Left lung (tissue), 14 donors: ENCODE measurements around the gene DHRS3. TPM values are rescaled to one million over a fixed set of nuclear protein-coding genes. Genes with fewer than 3 reads are reported as not detected.

ENCODE experiments used
- ATAC-seq: fragments of 200-7000 bp; cut with Tn5 transposase; one replicate; pipeline ENCODE4 v1.9.1; 2020; ENCODE audit warnings: moderate library complexity
- DNase-seq, 4 donors: peaks; one replicate each; pipeline ENCODE4 v3.0.0-alpha.2; 2013 to 2020
- H3K27ac ChIP-seq, 2 donors: fragments of 200-600 bp; sonication (generic) in 1 of 2; one replicate each; pipeline versions ENCODE4 v1.5.0 to v1.8.0; 2020 to 2021
- H3K27me3 ChIP-seq, 2 donors: fragments of 200-600 bp; sonication (generic) in 1 of 2; one replicate each; pipeline versions ENCODE4 v1.5.0 to v1.8.0; 2020 to 2021
- H3K36me3 ChIP-seq, 2 donors: fragments of 200-600 bp; sonication (generic) in 1 of 2; one replicate each; pipeline versions ENCODE4 v1.5.0 to v1.8.0; 2020 to 2021
- H3K4me1 ChIP-seq, 2 donors: fragments of 200-600 bp; one replicate each; pipeline ENCODE4 v1.8.0; 2021
- H3K4me3 ChIP-seq, 2 donors: fragments of 200-600 bp; sonication (generic) in 1 of 2; one replicate each; pipeline versions ENCODE4 v1.5.0 to v1.8.0; 2020 to 2021; ENCODE audit warnings: mild to moderate bottlenecking in 1 of 2
- H3K9me3 ChIP-seq, 2 donors: fragments of 200-600 bp; sonication (generic) in 1 of 2; one replicate each; pipeline versions ENCODE4 v1.5.0 to v1.8.0; 2020 to 2021
- intact Hi-C, 2 donors: fragments of 100-400 bp; cut with DNase I; formaldehyde crosslinking; loops; one replicate each; pipeline versions ENCODE4 v1.11.2 to v1.14.2; 2022
- long read RNA-seq, 12 donors: library from polyadenylated mRNA in 2 of 12; unstranded in 2 of 12; transcript quantifications; one replicate each; pipeline ENCODE4 v2.0.0 and lab custom pipeline, GENCODE V29; 2019 to 2026
- polyA plus RNA-seq, 6 donors: library from polyadenylated mRNA; unstranded; fragments of 120-200 nt; gene quantifications; one replicate each; pipeline ENCODE4 v1.2.1, GENCODE V29; 2013; ENCODE audit not compliant: insufficient read length in 6 of 6
- total RNA-seq, 2 donors: library from RNA; stranded (reverse); fragmentation: NEBNext Ultra II Directional; extraction: Animal tissue kit (Norgen Biotek cat#: 25700); gene quantifications; one replicate each; pipeline ENCODE4 v1.2.1, GENCODE V29; 2021
- TF ChIP-seq, protein P1 (sequence below), 2 donors: fragments of 200-600 bp; sonication (generic) in 1 of 2; IDR thresholded peaks; one replicate each; pipeline versions ENCODE4 v1.5.0 to v1.8.0; 2021; ENCODE audit warnings: antibody characterized with exemption in 2 of 2
- donor health status: DM: no; HTN: yes; CAD: no.
- donor health status: DM: no; HTN: no; CAD: no.

Gene DHRS3
- total RNA-seq (100 to 1,000 TPM in 1 of 2 donors, 10 to 100 TPM in 1; 53.6 to 120 TPM), polyA plus RNA-seq (10 to 100 TPM; 37.3 to 44.9 (median 40.6) TPM)
- long read RNA-seq, donor 1, transcript DHRS3-204 (6 exons, 1,722 nt), result major isoform, 32 of 32 reads
- long read RNA-seq, donor 1, partial matches to known transcripts, result 0 of 32 reads
- long read RNA-seq, donor 1, other reads (novel, unspliced or antisense), result 0 of 32 reads
- long read RNA-seq, donor 2, transcript DHRS3-204 (6 exons, 1,722 nt), result major isoform, 33 of 33 reads
- long read RNA-seq, donor 2, partial matches to known transcripts, result 0 of 33 reads
- long read RNA-seq, donor 2, other reads (novel, unspliced or antisense), result 0 of 33 reads
- long read RNA-seq, donor 3, transcript DHRS3-204 (6 exons, 1,722 nt), result major isoform, 19 of 19 reads
- long read RNA-seq, donor 3, partial matches to known transcripts, result 0 of 19 reads
- long read RNA-seq, donor 3, other reads (novel, unspliced or antisense), result 0 of 19 reads
- long read RNA-seq, donor 4, transcript DHRS3-204 (6 exons, 1,722 nt), result major isoform, 64 of 91 reads
- long read RNA-seq, donor 4, partial matches to known transcripts, result 15 of 91 reads
- long read RNA-seq, donor 4, other reads (novel, unspliced or antisense), result 12 of 91 reads
- long read RNA-seq, donor 5, transcript DHRS3-204 (6 exons, 1,722 nt), result major isoform, 22 of 22 reads
- long read RNA-seq, donor 5, partial matches to known transcripts, result 0 of 22 reads
- long read RNA-seq, donor 5, other reads (novel, unspliced or antisense), result 0 of 22 reads
- long read RNA-seq, donor 6, transcript DHRS3-204 (6 exons, 1,722 nt), result major isoform, 13 of 13 reads
- long read RNA-seq, donor 6, partial matches to known transcripts, result 0 of 13 reads
- long read RNA-seq, donor 6, other reads (novel, unspliced or antisense), result 0 of 13 reads
- long read RNA-seq, donor 7, transcript DHRS3-204 (6 exons, 1,722 nt), result major isoform, 35 of 35 reads
- long read RNA-seq, donor 7, partial matches to known transcripts, result 0 of 35 reads
- long read RNA-seq, donor 7, other reads (novel, unspliced or antisense), result 0 of 35 reads
- long read RNA-seq, donor 8, transcript DHRS3-204 (6 exons, 1,722 nt), result major isoform, 21 of 26 reads
- long read RNA-seq, donor 8, partial matches to known transcripts, result 5 of 26 reads
- long read RNA-seq, donor 8, other reads (novel, unspliced or antisense), result 0 of 26 reads
- long read RNA-seq, donor 9, partial matches to known transcripts, result 0 of 1 reads
- long read RNA-seq, donor 9, other reads (novel, unspliced or antisense), result 0 of 1 reads
- long read RNA-seq, donor 10, transcript DHRS3-204 (6 exons, 1,722 nt), result major isoform, 23 of 36 reads
- long read RNA-seq, donor 10, partial matches to known transcripts, result 2 of 36 reads
- long read RNA-seq, donor 10, other reads (novel, unspliced or antisense), result 11 of 36 reads
- long read RNA-seq, donor 11, transcript DHRS3-204 (6 exons, 1,722 nt), result major isoform, 12 of 12 reads
- long read RNA-seq, donor 11, partial matches to known transcripts, result 0 of 12 reads
- long read RNA-seq, donor 11, other reads (novel, unspliced or antisense), result 0 of 12 reads
- long read RNA-seq, donor 12, transcript DHRS3-204 (6 exons, 1,722 nt), result major isoform, 25 of 30 reads
- long read RNA-seq, donor 12, partial matches to known transcripts, result 5 of 30 reads
- long read RNA-seq, donor 12, other reads (novel, unspliced or antisense), result 0 of 30 reads

- DNase-seq (peak; percentile 83 to 96 (median 92)), ATAC-seq (peak; percentile 77)
- Histone ChIP-seq H3K9me3 (no peaks in the 10 kb centered on the region), H3K4me1 (peaks cover 22 to 77% of the 10 kb centered on the region in 2 donors), H3K36me3 (no peaks in the 10 kb centered on the region), H3K27me3 (peaks cover 0 to 40% of the 10 kb centered on the region in 2 donors), H3K4me3 (peak within 1 kb of the TSS; percentile 74 to 76), H3K27ac (peak within 1 kb of the TSS; percentile 80 to 93)
- TF ChIP-seq, protein P1, sequence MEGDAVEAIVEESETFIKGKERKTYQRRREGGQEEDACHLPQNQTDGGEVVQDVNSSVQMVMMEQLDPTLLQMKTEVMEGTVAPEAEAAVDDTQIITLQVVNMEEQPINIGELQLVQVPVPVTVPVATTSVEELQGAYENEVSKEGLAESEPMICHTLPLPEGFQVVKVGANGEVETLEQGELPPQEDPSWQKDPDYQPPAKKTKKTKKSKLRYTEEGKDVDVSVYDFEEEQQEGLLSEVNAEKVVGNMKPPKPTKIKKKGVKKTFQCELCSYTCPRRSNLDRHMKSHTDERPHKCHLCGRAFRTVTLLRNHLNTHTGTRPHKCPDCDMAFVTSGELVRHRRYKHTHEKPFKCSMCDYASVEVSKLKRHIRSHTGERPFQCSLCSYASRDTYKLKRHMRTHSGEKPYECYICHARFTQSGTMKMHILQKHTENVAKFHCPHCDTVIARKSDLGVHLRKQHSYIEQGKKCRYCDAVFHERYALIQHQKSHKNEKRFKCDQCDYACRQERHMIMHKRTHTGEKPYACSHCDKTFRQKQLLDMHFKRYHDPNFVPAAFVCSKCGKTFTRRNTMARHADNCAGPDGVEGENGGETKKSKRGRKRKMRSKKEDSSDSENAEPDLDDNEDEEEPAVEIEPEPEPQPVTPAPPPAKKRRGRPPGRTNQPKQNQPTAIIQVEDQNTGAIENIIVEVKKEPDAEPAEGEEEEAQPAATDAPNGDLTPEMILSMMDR (IDR thresholded peaks at IDR 0.05), result no peak
- intact Hi-C loops, result no loop called here
Measured at GRCh38 chr1:12617901-12618660, at the start of gene DHRS3. Gene DHRS3 (minus strand): TSS chr1:12618210. CDS start chr1:12617348, 862 bp downstream.

GRCh38 chr1:12666141-12666735 lies 48.2 kb upstream of the DHRS3 start:
- no peak for DNase-seq
- ATAC-seq, result no peak
- H3K9me3 ChIP-seq, result peaks cover 0 to 12% of the 10 kb centered on the region in 2 donors
- TF ChIP-seq, protein P1 (IDR thresholded peaks at IDR 0.05), result no peak
- no peak overlapping the region for H3K4me3 ChIP-seq
- intact Hi-C loops, result no loop called here
- H3K27me3 ChIP-seq, result peaks cover 0 to 3% of the 10 kb centered on the region in 2 donors
- no peaks in the 10 kb centered on the region for H3K4me1 ChIP-seq
- H3K36me3 ChIP-seq, result no peaks in the 10 kb centered on the region
- no peak overlapping the region for H3K27ac ChIP-seq

- Histone ChIP-seq H3K4me3 (no peak overlapping the region), H3K27ac (no peak overlapping the region), H3K27me3 (peaks cover 0 to 3% of the 10 kb centered on the region in 2 donors), H3K36me3 (no peaks in the 10 kb centered on the region), H3K4me1 (no peaks in the 10 kb centered on the region), H3K9me3 (peaks cover 0 to 12% of the 10 kb centered on the region in 2 donors)
- ATAC-seq (no peak), DNase-seq (no peak)
- intact Hi-C loops, result no loop called here
- TF ChIP-seq, protein P1 (IDR thresholded peaks at IDR 0.05), result no peak
Measured at GRCh38 chr1:12665511-12665910, 47.5 kb upstream of the DHRS3 start.

DNA sequence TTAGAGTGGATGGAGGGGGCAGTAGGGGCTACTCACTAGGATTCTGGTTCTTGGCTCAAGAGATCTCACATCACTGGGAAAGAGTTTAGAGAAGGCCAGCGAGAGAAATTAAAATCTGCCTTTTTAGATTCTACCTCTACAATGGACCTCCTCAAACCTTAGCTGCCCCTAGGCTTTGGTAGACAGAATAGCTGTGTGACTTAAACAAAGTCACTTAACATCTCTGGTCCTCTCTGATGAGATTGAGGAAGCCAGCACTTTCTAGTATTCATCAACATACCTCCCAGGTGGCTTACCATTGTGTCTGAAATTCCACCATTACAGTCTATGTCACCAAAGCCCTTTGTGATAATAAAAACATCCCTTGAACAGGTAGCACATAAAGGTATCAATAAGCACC lies 44.5 kb upstream of the DHRS3 start:
- no peak overlapping the region for H3K27ac ChIP-seq
- H3K4me1 ChIP-seq, result peaks cover 0 to 5% of the 10 kb centered on the region in 2 donors
- no peaks in the 10 kb centered on the region for H3K36me3 ChIP-seq
- intact Hi-C loops, result no loop called here
- DNase-seq (no peak), ATAC-seq (no peak)
- H3K9me3 ChIP-seq, result peaks cover 0 to 7% of the 10 kb centered on the region in 2 donors
- TF ChIP-seq, protein P1 (IDR thresholded peaks at IDR 0.05), result no peak
- no peaks in the 10 kb centered on the region for H3K27me3 ChIP-seq
- no peak overlapping the region for H3K4me3 ChIP-seq
